Measurements from ENCODE around the gene ARHGEF4. TPM values are rescaled to one million over a fixed set of nuclear protein-coding genes. Genes with fewer than 3 reads are reported as not detected.

Gene ARHGEF4
- total RNA-seq (2022; extraction: Qiagen RNA extraction; ENCODE audit: low read depth): 6.3 to 7.7 TPM (median 6.8 TPM) in 5 replicates

GRCh38 chr2:130836501-130837174 is at the start of gene ARHGEF4:
Gene ARHGEF4 (plus strand): TSS chr2:130836914. CDS start chr2:130836954, 40 bp downstream.

DNA sequence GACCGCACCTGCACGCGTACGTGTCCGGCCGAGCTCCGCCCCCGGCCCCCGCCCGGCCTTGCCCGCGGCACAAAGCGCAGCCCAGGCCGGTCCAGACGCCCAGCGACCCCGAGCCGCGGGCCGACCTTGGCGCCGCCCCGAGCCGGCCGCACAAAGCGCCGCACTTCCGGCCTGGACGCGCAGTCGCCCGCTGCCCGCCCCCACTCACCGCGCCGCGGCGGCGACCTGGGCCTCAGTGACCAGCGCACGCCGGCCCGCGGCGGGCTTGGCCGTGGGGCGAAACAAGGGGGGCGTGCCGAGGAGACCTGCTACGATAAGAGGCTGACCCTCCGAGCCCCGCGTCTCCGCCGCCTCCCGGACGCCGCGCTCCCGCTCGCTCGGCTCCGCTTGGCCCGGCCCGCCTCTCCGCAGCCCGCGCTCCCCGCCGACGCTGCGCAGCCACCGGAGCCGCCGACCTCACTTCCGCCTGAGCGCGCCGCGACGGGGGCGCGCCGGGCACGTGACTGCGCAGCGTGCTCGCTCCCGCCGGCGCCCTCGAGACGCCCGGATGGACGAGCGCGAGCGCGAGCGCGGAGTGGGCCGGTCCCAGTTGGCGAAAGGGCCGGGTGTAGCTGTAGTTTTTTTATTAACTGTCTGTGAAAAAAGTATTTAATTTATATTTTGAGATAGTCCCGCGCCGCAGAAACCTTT is 256.4 kb downstream of the ARHGEF4 start, which contains the start of gene FAM168B:
TSS of gene FAM168B (minus strand) at position 455 of the 690 bp plus-strand sequence. CDS start 10,814 bp downstream, outside the sequence.

Other genes starting within 250 kb of the ARHGEF4 start
- not detected in 5 replicates for gene CFC1, start 237.3 kb upstream of the ARHGEF4 start, total RNA-seq (2022; extraction: Qiagen RNA extraction; ENCODE audit: low read depth)
- gene POTEJ, start 225.5 kb upstream of the ARHGEF4 start, total RNA-seq (2022; extraction: Qiagen RNA extraction; ENCODE audit: low read depth): not detected in 5 replicates
- gene GPR148, start 107.8 kb upstream of the ARHGEF4 start, total RNA-seq (2022; extraction: Qiagen RNA extraction; ENCODE audit: low read depth): not detected in 5 replicates
- gene AMER3, start 81.4 kb upstream of the ARHGEF4 start, total RNA-seq (2022; extraction: Qiagen RNA extraction; ENCODE audit: low read depth): not detected in 5 replicates

All from A549 treated with DMSO at 1 μM for 4 hours (cell line).